CD1c-positive myeloid dendritic cell (primary cell): Measurements from ENCODE around the gene ZRANB3.

Experiments
- DNase-seq: peaks from one replicate; pipeline ENCODE4 v3.0.0-alpha.2; 2016; ENCODE audit errors: extremely low spot score

The ZRANB3 gene

GRCh38 chr2:135252805-135253458 lies 278.1 kb downstream of the ZRANB3 start:
- no peak for DNase-seq

GRCh38 chr2:135248611-135249010 lies 282.4 kb downstream of the ZRANB3 start:
- no peak for DNase-seq

- no peak for DNase-seq
Measured at GRCh38 chr2:135246711-135247270, 284.2 kb downstream of the ZRANB3 start.

- no peak for DNase-seq
Measured at GRCh38 chr2:135245071-135245470, 285.9 kb downstream of the ZRANB3 start.

GRCh38 chr2:135238651-135239050 lies 292.4 kb downstream of the ZRANB3 start:
- DNase-seq = no peak

GRCh38 chr2:135230150-135230549 lies 300.9 kb downstream of the ZRANB3 start:
- DNase-seq = no peak

GRCh38 chr2:135227386-135227785 lies 303.6 kb downstream of the ZRANB3 start:
- DNase-seq = no peak

GRCh38 chr2:135226961-135227360 lies 304.1 kb downstream of the ZRANB3 start:
- no peak for DNase-seq

- no peak for DNase-seq
Measured at GRCh38 chr2:135225781-135226180, 305.2 kb downstream of the ZRANB3 start.

GRCh38 chr2:135219226-135219625 lies 311.8 kb downstream of the ZRANB3 start:
- no peak for DNase-seq

GRCh38 chr2:135218426-135218825 lies 312.6 kb downstream of the ZRANB3 start:
- DNase-seq = no peak

- DNase-seq = no peak
Measured at GRCh38 chr2:135212757-135213156, 318.3 kb downstream of the ZRANB3 start.

- DNase-seq = no peak
Measured at GRCh38 chr2:135208016-135208415, 323.0 kb downstream of the ZRANB3 start.

GRCh38 chr2:135203944-135204343 lies 327.1 kb downstream of the ZRANB3 start:
- DNase-seq = no peak

- DNase-seq = no peak
Measured at GRCh38 chr2:135202751-135203150, 328.3 kb downstream of the ZRANB3 start.

GRCh38 chr2:135198481-135198880 lies 332.5 kb downstream of the ZRANB3 start:
- no peak for DNase-seq

- no peak for DNase-seq
Measured at GRCh38 chr2:135190799-135191198, 340.2 kb downstream of the ZRANB3 start.

GRCh38 chr2:135189148-135189547 lies 341.9 kb downstream of the ZRANB3 start:
- no peak for DNase-seq

- DNase-seq = no peak
Measured at GRCh38 chr2:135187270-135187669, 343.7 kb downstream of the ZRANB3 start.

GRCh38 chr2:135186054-135186453 lies 345.0 kb downstream of the ZRANB3 start:
- DNase-seq = no peak

GRCh38 chr2:135183822-135184221 lies 347.2 kb downstream of the ZRANB3 start:
- no peak for DNase-seq

- DNase-seq = no peak
Measured at GRCh38 chr2:135182601-135183000, 348.4 kb downstream of the ZRANB3 start.

GRCh38 chr2:135182190-135182589 lies 348.8 kb downstream of the ZRANB3 start:
- no peak for DNase-seq

- no peak for DNase-seq
Measured at GRCh38 chr2:135179689-135180088, 351.3 kb downstream of the ZRANB3 start.
